Muscle of back (tissue), 13 donors: Measurements from ENCODE around the gene CD200R1L. TPM values are rescaled to one million over a fixed set of nuclear protein-coding genes. Genes with fewer than 3 reads are reported as not detected.
"Not testable (repeated sequence)": the region's sequence is repeated elsewhere in the genome, so short reads cannot be mapped to it uniquely, and the experiment has no call there.

Experiments used
- DNase-seq, 3 donors: peaks; one replicate each; pipeline versions ENCODE4 v3.0.0 to v3.0.0-alpha.2; 2013
- long read RNA-seq, 9 donors: transcript quantifications; one replicate each; lab custom pipeline, GENCODE V29; 2026
- polyA plus RNA-seq, 10 donors: library from polyadenylated mRNA; unstranded; fragments of 120-200 nt; gene quantifications; one replicate each; pipeline ENCODE4 v1.2.1, GENCODE V29; 2013; ENCODE audit not compliant: insufficient read length in 10 of 10

Gene CD200R1L
- not detected for polyA plus RNA-seq
- long read RNA-seq, donor 1: 0 reads
- long read RNA-seq, donor 2: 0 reads
- long read RNA-seq, donor 3: 0 reads
- long read RNA-seq, donor 4: 0 reads
- long read RNA-seq, donor 5: 0 reads
- long read RNA-seq, donor 6: 0 reads
- long read RNA-seq, donor 7: 0 reads
- long read RNA-seq, donor 8: 0 reads
- long read RNA-seq, donor 9: 0 reads

- DNase-seq: no peak
These were observed at the start of gene CD200R1L for GRCh38 chr3:112846764-112847163. Gene CD200R1L, minus strand, starts transcription at chr3:112846864. Its CDS starts 17,497 bp downstream, at chr3:112829367.

GRCh38 chr3:112894258-112894657 lies 47.6 kb upstream of the CD200R1L start:
- DNase-seq: peak in 1 of 3 donors; percentile 7

- DNase-seq: no peak
These were observed 42.7 kb upstream of the CD200R1L start for GRCh38 chr3:112889357-112889756.

GRCh38 chr3:112888381-112889085 lies 41.9 kb upstream of the CD200R1L start:
- DNase-seq: peak in 1 of 3 donors; percentile 9

GRCh38 chr3:112884678-112885290 lies 38.1 kb upstream of the CD200R1L start:
- no peak for DNase-seq

- DNase-seq: no peak
These were observed 35.2 kb upstream of the CD200R1L start for GRCh38 chr3:112881891-112882290.

GRCh38 chr3:112875561-112875960 lies 28.9 kb upstream of the CD200R1L start:
- DNase-seq: no peak

GRCh38 chr3:112874725-112875124 lies 28.1 kb upstream of the CD200R1L start:
- DNase-seq: no peak

- DNase-seq: no peak
These were observed 27.0 kb upstream of the CD200R1L start for GRCh38 chr3:112873632-112874031.

- no peak for DNase-seq
These were observed 25.1 kb upstream of the CD200R1L start for GRCh38 chr3:112871735-112872134.

- no peak for DNase-seq
These were observed 19.1 kb upstream of the CD200R1L start for GRCh38 chr3:112865757-112866156.

GRCh38 chr3:112860898-112861297 lies 14.2 kb upstream of the CD200R1L start:
- DNase-seq: no peak

- DNase-seq: peak in 2 of 3 donors; percentile 1 to 6
These were observed 11.9 kb upstream of the CD200R1L start for GRCh38 chr3:112858410-112859069.

GRCh38 chr3:112857526-112857925 lies 10.9 kb upstream of the CD200R1L start:
- DNase-seq: no peak

GRCh38 chr3:112856537-112856936 lies 9.9 kb upstream of the CD200R1L start:
- peak in 1 of 3 donors; percentile 2 for DNase-seq

- DNase-seq: no peak
These were observed 9.2 kb upstream of the CD200R1L start for GRCh38 chr3:112855883-112856282.

- not testable (repeated sequence) for DNase-seq
These were observed 8.4 kb upstream of the CD200R1L start for GRCh38 chr3:112855074-112855473.

- no peak for DNase-seq
These were observed 1.5 kb upstream of the CD200R1L start for GRCh38 chr3:112848196-112848595.

- DNase-seq: no peak
These were observed 1.0 kb upstream of the CD200R1L start for GRCh38 chr3:112847692-112848091.

GRCh38 chr3:112845772-112846171 lies 892 bp downstream of the CD200R1L start:
- DNase-seq: no peak

GRCh38 chr3:112829046-112829445 lies 17.6 kb downstream of the CD200R1L start:
- DNase-seq: no peak
